Measurements from ENCODE around the gene RAB15.

GRCh38 chr14:64931123-64931522 lies 41.0 kb downstream of the RAB15 start:
- no peak for TF ChIP-seq EZH2phosphoT487 (IDR thresholded peaks at IDR 0.05; ENCODE audit: borderline replicate concordance)
- TF ChIP-seq CTCF (IDR thresholded peaks at IDR 0.05 in 2 of 3, conservative IDR thresholded peaks at IDR 0.05 in 1 of 3; ENCODE audit: borderline replicate concordance in 1 of 3, insufficient read depth in 1 of 3, low read depth in 2 of 3, low read length in 2 of 3), result no peak
- no peak for TF ChIP-seq SIN3A (IDR thresholded peaks at IDR 0.05; ENCODE audit: low read depth)
- TF ChIP-seq POLR2A (IDR thresholded peaks at IDR 0.05; ENCODE audit: borderline replicate concordance, extremely low read depth, insufficient read depth, insufficient read length), result no peak
- no peak for TF ChIP-seq CEBPB (IDR thresholded peaks at IDR 0.05; ENCODE audit: low read depth)
